HG03095 (cell line): ENCODE measurements around the gene NTSR1.

Experiments
- ATAC-seq: cut with Tn5 transposase; IDR thresholded peaks from one replicate; pipeline ENCODE4 v1.9.1; 2021; ENCODE audit warnings: moderate library complexity; ENCODE audit not compliant: unreplicated experiment

NTSR1 gene

GRCh38 chr20:62797671-62798532 lies 89.3 kb downstream of the NTSR1 start:
- ATAC-seq: no peak

- no peak for ATAC-seq
Measured at GRCh38 chr20:62799036-62799435, 90.4 kb downstream of the NTSR1 start.

- ATAC-seq: no peak
Measured at GRCh38 chr20:62799459-62799858, 90.8 kb downstream of the NTSR1 start.

- no peak for ATAC-seq
Measured at GRCh38 chr20:62799873-62800272, 91.2 kb downstream of the NTSR1 start.

- ATAC-seq: no peak
Measured at GRCh38 chr20:62800314-62801259, 92.0 kb downstream of the NTSR1 start.

- ATAC-seq: no peak
Measured at GRCh38 chr20:62801284-62802010, 92.8 kb downstream of the NTSR1 start.

- no peak for ATAC-seq
Measured at GRCh38 chr20:62802026-62802712, 93.5 kb downstream of the NTSR1 start.

- no peak for ATAC-seq
Measured at GRCh38 chr20:62804021-62804626, 95.5 kb downstream of the NTSR1 start.

GRCh38 chr20:62804627-62805154 lies 96.1 kb downstream of the NTSR1 start, which contains the start of gene OGFR:
Gene OGFR (plus strand): TSS chr20:62804835. CDS start chr20:62804860, 25 bp downstream.
- ATAC-seq: no peak

- no peak for ATAC-seq
Measured at GRCh38 chr20:62805155-62805710, 96.6 kb downstream of the NTSR1 start.

GRCh38 chr20:62805711-62806382 lies 97.2 kb downstream of the NTSR1 start:
- no peak for ATAC-seq

GRCh38 chr20:62806383-62807050 lies 97.9 kb downstream of the NTSR1 start:
- ATAC-seq: no peak

GRCh38 chr20:62807444-62808210 lies 99.0 kb downstream of the NTSR1 start:
- no peak for ATAC-seq

GRCh38 chr20:62808211-62808865 lies 99.7 kb downstream of the NTSR1 start:
- ATAC-seq: no peak

GRCh38 chr20:62809530-62810428 lies 101.1 kb downstream of the NTSR1 start:
- ATAC-seq: no peak

GRCh38 chr20:62811320-62811719 lies 102.7 kb downstream of the NTSR1 start:
- no peak for ATAC-seq
